Osteoblast (primary cell): Measurements from ENCODE around the gene EFNA4. TPM values are rescaled to one million over a fixed set of nuclear protein-coding genes. Genes with fewer than 3 reads are reported as not detected.

Source experiments
- DNase-seq: peaks from one replicate; pipeline ENCODE4 v3.0.0; 2011; ENCODE audit warnings: low spot score, mixed read lengths; ENCODE audit not compliant: insufficient read length; ENCODE audit errors: missing footprints
- H2AFZ ChIP-seq: 2 replicates; pipeline ENCODE4 v1.6.0; 2011; ENCODE audit warnings: mild to moderate bottlenecking, low read length
- H3K27ac ChIP-seq: 2 replicates; pipeline ENCODE4 v1.5.1; 2011; ENCODE audit warnings: mild to moderate bottlenecking, low read depth, low read length, moderate library complexity
- H3K27me3 ChIP-seq: 2 replicates; pipeline ENCODE4 v1.6.0; 2012; ENCODE audit warnings: mild to moderate bottlenecking, control low read depth, inconsistent platforms, low read length, moderate library complexity; ENCODE audit not compliant: insufficient read depth
- H3K36me3 ChIP-seq: 2 replicates; pipeline ENCODE4 v1.5.1; 2011; ENCODE audit warnings: mild to moderate bottlenecking, low read length, control low read depth, moderate library complexity; ENCODE audit not compliant: insufficient read depth
- H3K4me1 ChIP-seq: 2 replicates; pipeline ENCODE4 v1.5.1; 2011; ENCODE audit warnings: mild to moderate bottlenecking, low read length, control low read depth, moderate library complexity; ENCODE audit not compliant: insufficient read depth
- H3K4me2 ChIP-seq: 2 replicates; pipeline ENCODE4 v1.6.0; 2011; ENCODE audit warnings: mild to moderate bottlenecking, low read length; ENCODE audit not compliant: insufficient read depth
- H3K4me3 ChIP-seq: fragments of 200-600 bp; sonication (generic); 3 replicates; pipeline ENCODE4 v1.5.1; 2012; ENCODE audit warnings: mild to moderate bottlenecking, low read length, inconsistent platforms; ENCODE audit not compliant: insufficient read depth
- H3K79me2 ChIP-seq: 2 replicates; pipeline ENCODE4 v1.6.0; 2012; ENCODE audit warnings: mild to moderate bottlenecking, low read length, control low read depth, inconsistent platforms; ENCODE audit not compliant: insufficient read depth
- H3K9me3 ChIP-seq: 2 replicates; pipeline ENCODE4 v1.5.1; 2011; ENCODE audit warnings: low read depth, low read length, control low read depth
- H4K20me1 ChIP-seq: 2 replicates; pipeline ENCODE4 v1.6.0; 2012; ENCODE audit warnings: mild to moderate bottlenecking, low read length, control low read depth; ENCODE audit not compliant: insufficient read depth
- CTCF ChIP-seq: IDR thresholded peaks from 2 replicates; pipeline ENCODE4 v1.5.1; 2011; ENCODE audit warnings: mild to moderate bottlenecking, low read depth, low read length, moderate library complexity; ENCODE audit errors: extremely low read depth
- total RNA-seq: library from RNA; depleted of rRNA; stranded (reverse); fragments of >200 nt; gene quantifications from 2 replicates; pipeline ENCODE4 v1.2.3, GENCODE V29; 2012

EFNA4 gene
- total RNA-seq, 1 donor = 3.6 TPM

- H4K20me1 ChIP-seq = peaks cover 26% of the 10 kb centered on the region
- no peaks in the 10 kb centered on the region for H3K9me3 ChIP-seq
- H3K4me1 ChIP-seq = peaks cover 15% of the 10 kb centered on the region
- no peak overlapping the region for H3K4me2 ChIP-seq
- no peak for TF ChIP-seq CTCF
- H3K27ac ChIP-seq = no peak overlapping the region
- peaks cover 15% of the 10 kb centered on the region for H3K36me3 ChIP-seq
- no peak overlapping the region for H2AFZ ChIP-seq
- peaks cover 14% of the 10 kb centered on the region for H3K79me2 ChIP-seq
- H3K4me3 ChIP-seq = no peak overlapping the region
- H3K27me3 ChIP-seq = no peaks in the 10 kb centered on the region
- DNase-seq = peak; percentile 44
Measured at GRCh38 chr1:155016231-155016831, 47.2 kb upstream of the EFNA4 start.

DNA sequence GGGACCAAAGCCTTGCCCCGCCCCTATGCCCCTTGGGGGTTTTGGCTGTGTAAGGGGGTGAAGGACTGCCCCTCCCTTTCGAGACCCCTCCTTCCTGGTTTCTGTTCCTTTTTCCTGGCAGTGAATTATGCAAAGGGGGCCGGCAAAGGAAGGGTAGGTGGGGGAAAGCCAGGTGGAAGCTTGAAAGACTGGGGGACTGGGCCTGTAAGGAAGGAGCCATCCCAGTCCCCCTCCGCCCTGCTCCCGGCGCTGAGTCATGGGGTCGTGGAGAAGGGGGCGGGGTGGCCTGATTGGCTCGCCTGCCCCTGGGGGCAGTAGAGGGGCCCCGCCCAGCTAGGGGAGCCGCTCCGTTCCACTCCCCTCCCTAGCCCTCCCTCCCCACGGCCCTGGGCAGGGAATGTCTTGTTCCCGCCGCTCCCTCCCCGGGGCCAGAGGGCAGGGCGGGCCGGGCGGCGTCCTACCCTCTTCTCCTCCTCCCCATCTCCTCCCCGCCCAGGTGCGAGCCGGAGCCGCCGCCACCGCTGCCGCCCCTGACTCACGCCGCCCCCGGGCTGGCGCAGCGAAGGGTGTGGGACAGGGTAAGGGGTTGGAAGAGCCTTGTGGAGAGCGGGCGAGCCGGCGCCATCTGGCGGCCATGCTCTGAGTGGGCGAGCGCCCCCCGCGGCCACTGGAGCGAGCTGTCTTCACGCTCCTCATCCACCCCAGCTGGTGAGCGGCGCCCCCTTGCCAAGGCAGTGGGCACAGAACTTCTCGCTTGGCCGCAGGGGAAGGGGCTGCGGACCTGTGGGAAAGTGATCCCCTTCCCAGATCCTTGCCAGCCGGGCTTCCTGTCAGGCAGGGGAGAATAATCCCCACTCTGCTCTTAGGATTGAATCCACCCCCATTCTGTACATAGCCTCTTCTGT lies 46.2 kb upstream of the EFNA4 start:
- H3K4me3 ChIP-seq = peak overlapping the region; percentile 59
- H3K79me2 ChIP-seq = peaks cover 10% of the 10 kb centered on the region
- H3K9me3 ChIP-seq = no peaks in the 10 kb centered on the region
- H3K4me2 ChIP-seq = peak overlapping the region; percentile 56
- peaks cover 21% of the 10 kb centered on the region for H4K20me1 ChIP-seq
- peak; percentile 97 for TF ChIP-seq CTCF
- DNase-seq = peak; percentile 98
- peaks cover 15% of the 10 kb centered on the region for H3K36me3 ChIP-seq
- H3K27me3 ChIP-seq = no peaks in the 10 kb centered on the region
- H3K27ac ChIP-seq = no peak overlapping the region
- H3K4me1 ChIP-seq = peaks cover 15% of the 10 kb centered on the region
- H2AFZ ChIP-seq = no peak overlapping the region

- Histone ChIP-seq H3K27me3 (no peaks in the 10 kb centered on the region), H4K20me1 (peaks cover 15% of the 10 kb centered on the region), H3K4me3 (peak overlapping the region; percentile 59), H3K79me2 (peaks cover 5% of the 10 kb centered on the region), H3K27ac (no peak overlapping the region), H2AFZ (no peak overlapping the region), H3K36me3 (peaks cover 15% of the 10 kb centered on the region), H3K4me1 (peaks cover 15% of the 10 kb centered on the region), H3K4me2 (peak overlapping the region; percentile 56), H3K9me3 (no peaks in the 10 kb centered on the region)
- no peak for DNase-seq
- TF ChIP-seq CTCF = no peak
Measured at GRCh38 chr1:155017946-155018316, 45.6 kb upstream of the EFNA4 start.

DNA sequence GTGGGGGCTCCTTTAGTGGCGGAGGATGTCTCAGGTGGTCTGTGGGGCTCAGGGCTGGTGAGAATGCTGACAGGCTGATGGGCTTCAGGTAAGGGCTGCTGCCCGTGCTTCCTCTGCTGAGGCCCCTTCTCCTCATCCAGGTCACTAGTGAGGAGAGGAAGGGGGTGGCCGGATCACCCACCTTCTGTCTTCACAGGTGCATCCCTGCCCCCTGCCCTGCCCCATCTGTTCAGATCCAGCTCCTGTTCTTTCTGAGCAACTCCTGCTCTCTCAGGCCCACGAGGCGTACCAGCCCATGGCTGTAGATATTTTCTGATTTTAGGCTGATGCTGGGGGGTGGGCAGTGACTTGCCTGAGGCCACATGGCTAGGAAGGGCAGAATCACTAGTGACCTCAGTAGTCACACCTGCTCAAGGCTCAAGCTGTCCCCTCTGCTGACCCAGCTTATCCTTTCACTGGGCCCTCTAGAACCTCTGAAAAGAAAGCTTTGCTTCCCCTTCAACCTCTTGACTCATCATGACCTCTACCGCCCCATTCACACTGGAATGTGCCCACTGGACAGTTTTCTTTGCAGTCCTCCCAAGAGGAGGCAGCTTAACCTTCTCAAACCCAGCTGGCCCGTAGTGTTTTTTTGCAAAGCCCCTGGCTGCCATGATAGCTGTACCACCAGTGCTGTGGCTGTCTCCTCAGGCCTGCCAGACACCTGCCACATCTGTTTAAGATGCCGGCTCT lies 44.8 kb upstream of the EFNA4 start:
- peaks cover 15% of the 10 kb centered on the region for H3K36me3 ChIP-seq

More for the DNA sequence above, 44.8 kb upstream of the EFNA4 start:
- Histone ChIP-seq H3K4me3 (no peak overlapping the region), H2AFZ (no peak overlapping the region), H3K9me3 (no peaks in the 10 kb centered on the region), H3K27ac (no peak overlapping the region), H3K4me1 (peaks cover 15% of the 10 kb centered on the region), H3K27me3 (no peaks in the 10 kb centered on the region), H4K20me1 (peaks cover 14% of the 10 kb centered on the region), H3K4me2 (no peak overlapping the region), H3K79me2 (no peaks in the 10 kb centered on the region)
- TF ChIP-seq CTCF = no peak
- peak; percentile 93 for DNase-seq
